Measurements from ENCODE around the gene SMG9.

- TF ChIP-seq, protein P1, sequence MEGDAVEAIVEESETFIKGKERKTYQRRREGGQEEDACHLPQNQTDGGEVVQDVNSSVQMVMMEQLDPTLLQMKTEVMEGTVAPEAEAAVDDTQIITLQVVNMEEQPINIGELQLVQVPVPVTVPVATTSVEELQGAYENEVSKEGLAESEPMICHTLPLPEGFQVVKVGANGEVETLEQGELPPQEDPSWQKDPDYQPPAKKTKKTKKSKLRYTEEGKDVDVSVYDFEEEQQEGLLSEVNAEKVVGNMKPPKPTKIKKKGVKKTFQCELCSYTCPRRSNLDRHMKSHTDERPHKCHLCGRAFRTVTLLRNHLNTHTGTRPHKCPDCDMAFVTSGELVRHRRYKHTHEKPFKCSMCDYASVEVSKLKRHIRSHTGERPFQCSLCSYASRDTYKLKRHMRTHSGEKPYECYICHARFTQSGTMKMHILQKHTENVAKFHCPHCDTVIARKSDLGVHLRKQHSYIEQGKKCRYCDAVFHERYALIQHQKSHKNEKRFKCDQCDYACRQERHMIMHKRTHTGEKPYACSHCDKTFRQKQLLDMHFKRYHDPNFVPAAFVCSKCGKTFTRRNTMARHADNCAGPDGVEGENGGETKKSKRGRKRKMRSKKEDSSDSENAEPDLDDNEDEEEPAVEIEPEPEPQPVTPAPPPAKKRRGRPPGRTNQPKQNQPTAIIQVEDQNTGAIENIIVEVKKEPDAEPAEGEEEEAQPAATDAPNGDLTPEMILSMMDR (IDR thresholded peaks at IDR 0.05; ENCODE audit: low read depth, low read length, missing input control) = no peak
- TF ChIP-seq TAF1 (conservative IDR thresholded peaks at IDR 0.05) (no peak), ZBTB33 (IDR thresholded peaks at IDR 0.05) (no peak)
Measured at GRCh38 chr19:43798546-43799409, 44.0 kb upstream of the SMG9 start.
